Common myeloid progenitor, CD34-positive (primary cell): ENCODE measurements around the gene CELF2.

ENCODE experiments used
- CTCF ChIA-PET: fragments of 350-600 bp; sonication (Branson Sonifier 250); formaldehyde crosslinking; loops from one replicate; lab custom pipeline; 2021; ENCODE audit warnings: antibody characterized with exemption; lab: Charles Lee
- POLR2A ChIA-PET: fragments of 350-600 bp; sonication (Branson Sonifier 250); formaldehyde crosslinking; loops from one replicate; lab custom pipeline; 2021; ENCODE audit warnings: antibody characterized with exemption; lab: Charles Lee
- DNase-seq, 3 donors: peaks; one replicate each; pipeline versions ENCODE4 v3.0.0 to v3.0.0-alpha.2; 2013
- H3K27ac ChIP-seq, 2 experiments: 1 replicate in 1 of 2; 2 replicates in 1 of 2; pipeline ENCODE4 v1.7.0; 2013; ENCODE audit warnings: inconsistent platforms in 2 of 2, low read length in 2 of 2, mild to moderate bottlenecking in 2 of 2, low read depth in 1 of 2, moderate library complexity in 1 of 2; ENCODE audit not compliant: severe bottlenecking in 2 of 2, insufficient read depth in 1 of 2, poor library complexity in 1 of 2
- H3K27me3 ChIP-seq, 5 experiments: replicated peaks in 2 of 5; 1 replicate in 3 of 5; 2 replicates in 2 of 5; pipeline versions ENCODE4 v1.6.1 to v1.7.0; 2013; ENCODE audit warnings: low read length in 4 of 5, mild to moderate bottlenecking in 2 of 5, moderate library complexity in 2 of 5, inconsistent platforms in 1 of 5; ENCODE audit not compliant: insufficient read depth in 5 of 5, control insufficient read depth in 4 of 5
- H3K36me3 ChIP-seq, 4 experiments: 1 replicate in 2 of 4; 2 replicates in 2 of 4; pipeline versions ENCODE4 v1.6.1 to v1.7.0; 2013; ENCODE audit warnings: low read length in 3 of 4, control low read depth in 1 of 4, mild to moderate bottlenecking in 1 of 4; ENCODE audit not compliant: control insufficient read depth in 4 of 4, insufficient read depth in 4 of 4
- H3K4me1 ChIP-seq, 4 experiments: 1 replicate in 3 of 4; 2 replicates in 1 of 4; pipeline versions ENCODE4 v1.6.1 to v1.7.1; 2013; ENCODE audit warnings: low read length in 3 of 4, mild to moderate bottlenecking in 3 of 4, control low read depth in 1 of 4, inconsistent platforms in 1 of 4, moderate library complexity in 1 of 4; ENCODE audit not compliant: control insufficient read depth in 4 of 4, insufficient read depth in 4 of 4; ENCODE audit errors: control extremely low read depth in 1 of 4
- H3K4me3 ChIP-seq, 7 experiments: 1 replicate in 4 of 7; 2 replicates in 3 of 7; pipeline versions ENCODE4 v1.5.1 to v1.7.0; 2013; ENCODE audit warnings: mild to moderate bottlenecking in 7 of 7, low read length in 6 of 7, moderate library complexity in 6 of 7, inconsistent platforms in 2 of 7, low read depth in 2 of 7, control low read depth in 1 of 7; ENCODE audit not compliant: insufficient read depth in 4 of 7, control insufficient read depth in 1 of 7; ENCODE audit errors: extremely low read depth in 1 of 7
- H3K9me3 ChIP-seq, 5 experiments: 1 replicate in 4 of 5; 2 replicates in 1 of 5; pipeline versions ENCODE4 v1.6.1 to v1.7.1; 2013; ENCODE audit warnings: low read length in 4 of 5, mild to moderate bottlenecking in 2 of 5, inconsistent platforms in 1 of 5, low read depth in 1 of 5, moderate library complexity in 1 of 5; ENCODE audit not compliant: control insufficient read depth in 4 of 5, insufficient read depth in 2 of 5; ENCODE audit errors: control extremely low read depth in 1 of 5
- WGBS: methylation state at CpG from one replicate; pipeline ENCODE4 v1.1.5; 2013; ENCODE audit not compliant: insufficient coverage; 5-methylcytosine and 5-hydroxymethylcytosine counted together

The CELF2 gene

GRCh38 chr10:11153245-11153644, 135.6 kb downstream of the CELF2 start:
- Histone ChIP-seq H3K27me3 (no peaks in the 10 kb centered on the region), H3K4me1 (peaks cover 35 to 64% (median 52%) of the 10 kb centered on the region in 4 experiments), H3K4me3 (no peak overlapping the region), H3K36me3 (no peaks in the 10 kb centered on the region), H3K27ac (no peak overlapping the region), H3K9me3 (no peaks in the 10 kb centered on the region)
- peak in 1 of 3 donors; percentile 55 for DNase-seq
- ChIA-PET POLR2A (interaction anchor here (0.7 to 1.4 kb wide), 3 partner anchors 10 to 21 kb away, joined by 3 to 5 read pairs (median 3); no protein-coding TSS in a partner anchor), CTCF (interaction anchor here (1.0 kb wide), 2 partner anchors 12 to 16 kb away, joined by 3 read pairs; no protein-coding TSS in a partner anchor)
- WGBS = 100% methylated on average over 2 of the region's 6 CpGs

- Histone ChIP-seq H3K36me3 (no peaks in the 10 kb centered on the region), H3K4me1 (peaks cover 30 to 61% (median 48%) of the 10 kb centered on the region in 4 experiments), H3K9me3 (no peaks in the 10 kb centered on the region), H3K4me3 (no peak overlapping the region), H3K27me3 (no peaks in the 10 kb centered on the region), H3K27ac (no peak overlapping the region)
- CTCF ChIA-PET = interaction anchor here (1.0 kb wide), 1 partner anchor 16 kb away, joined by 3 read pairs; no protein-coding TSS in a partner anchor
- WGBS = 100% methylated on average over 1 of the region's 2 CpGs
- POLR2A ChIA-PET = interaction anchor here (0.7 to 1.4 kb wide), 3 partner anchors 9 to 22 kb away, joined by 3 to 5 read pairs (median 3); no protein-coding TSS in a partner anchor
- no peak for DNase-seq
These were observed 136.1 kb downstream of the CELF2 start for GRCh38 chr10:11153766-11154165.

GRCh38 chr10:11154333-11154732, 136.7 kb downstream of the CELF2 start:
- Histone ChIP-seq H3K27me3 (no peaks in the 10 kb centered on the region), H3K9me3 (no peaks in the 10 kb centered on the region), H3K4me3 (no peak overlapping the region), H3K4me1 (peaks cover 27 to 57% (median 43%) of the 10 kb centered on the region in 4 experiments), H3K36me3 (no peaks in the 10 kb centered on the region), H3K27ac (no peak overlapping the region)
- 10% methylated on average over 4 of the region's 4 CpGs for WGBS
- POLR2A ChIA-PET = no interaction called here
- CTCF ChIA-PET = interaction anchor here (1.1 to 1.2 kb wide), 2 partner anchors 9 to 12 kb away, joined by 3 to 4 read pairs; no protein-coding TSS in a partner anchor
- DNase-seq = no peak

- CTCF ChIA-PET = interaction anchor here (1.1 to 1.3 kb wide), 3 partner anchors 8 to 11 kb away, joined by 3 to 9 read pairs (median 4); no protein-coding TSS in a partner anchor
- no peak overlapping the region for H3K4me3 ChIP-seq
- POLR2A ChIA-PET = no interaction called here
- H3K9me3 ChIP-seq = no peaks in the 10 kb centered on the region
- peaks cover 21 to 57% (median 41%) of the 10 kb centered on the region in 4 experiments for H3K4me1 ChIP-seq
- DNase-seq = no peak
- 91% methylated on average over 8 of the region's 11 CpGs for WGBS
- H3K36me3 ChIP-seq = no peaks in the 10 kb centered on the region
- H3K27ac ChIP-seq = no peak overlapping the region
- no peaks in the 10 kb centered on the region for H3K27me3 ChIP-seq
These were observed 137.3 kb downstream of the CELF2 start for GRCh38 chr10:11154849-11155498.

GRCh38 chr10:11156480-11156879, 138.8 kb downstream of the CELF2 start:
- H3K27ac ChIP-seq = no peak overlapping the region
- 99% methylated on average over 12 of the region's 12 CpGs for WGBS
- DNase-seq = no peak
- CTCF ChIA-PET = interaction anchor here (1.0 kb wide), 1 partner anchor 9 kb away, joined by 3 read pairs; no protein-coding TSS in a partner anchor
- H3K36me3 ChIP-seq = no peaks in the 10 kb centered on the region
- H3K9me3 ChIP-seq = no peaks in the 10 kb centered on the region
- no peak overlapping the region for H3K4me3 ChIP-seq
- no peaks in the 10 kb centered on the region for H3K27me3 ChIP-seq
- POLR2A ChIA-PET = no interaction called here
- peaks cover 25 to 57% (median 39%) of the 10 kb centered on the region in 4 experiments for H3K4me1 ChIP-seq

GRCh38 chr10:11157292-11158076, 139.8 kb downstream of the CELF2 start:
- no peak for DNase-seq
- WGBS = 89% methylated on average over 4 of the region's 8 CpGs
- H3K27me3 ChIP-seq = no peaks in the 10 kb centered on the region
- no peaks in the 10 kb centered on the region for H3K9me3 ChIP-seq
- CTCF ChIA-PET = interaction anchor here (1.0 to 4.7 kb wide), 2 partner anchors 8 kb away, joined by 3 to 43 read pairs; no protein-coding TSS in a partner anchor
- POLR2A ChIA-PET = no interaction called here
- no peak overlapping the region for H3K4me3 ChIP-seq
- H3K27ac ChIP-seq = no peak overlapping the region
- H3K36me3 ChIP-seq = no peaks in the 10 kb centered on the region
- peaks cover 33 to 60% (median 46%) of the 10 kb centered on the region in 4 experiments for H3K4me1 ChIP-seq
